Omental fat pad (tissue), 4 donors: Measurements from ENCODE around the gene ERN2. TPM values are rescaled to one million over a fixed set of nuclear protein-coding genes. Genes with fewer than 3 reads are reported as not detected.
"Not testable (repeated sequence)": the region's sequence is repeated elsewhere in the genome, so short reads cannot be mapped to it uniquely, and the experiment has no call there.

Experiments used
- ATAC-seq: fragments of 150-250 bp; one replicate; pipeline ENCODE4 v1.9.1; 2016; ENCODE audit warnings: mild to moderate bottlenecking, moderate library complexity; ENCODE audit not compliant: low FRiP score
- DNase-seq: peaks from one replicate; pipeline ENCODE4 v3.0.0-alpha.2; 2019; ENCODE audit warnings: low spot score
- CTCF ChIP-seq, 3 donors: fragments of 450-650 bp; IDR thresholded peaks; one replicate each; pipeline ENCODE4 v1.5.1; 2016 to 2017; ENCODE audit warnings: antibody characterized with exemption in 3 of 3, mild to moderate bottlenecking in 3 of 3, moderate library complexity in 2 of 3
- total RNA-seq, 4 donors: library from RNA; depleted of rRNA; stranded (reverse); fragments of >200 nt; gene quantifications; one replicate each; pipeline ENCODE4 v1.1.0, GENCODE V29; 2016

The ERN2 gene
- not detected for total RNA-seq

GRCh38 chr16:23712976-23713375, at the start of gene ERN2:
TSS of gene ERN2 (minus strand) at chr16:23713222. CDS start at chr16:23713187, 35 bp downstream.
- no peak for TF ChIP-seq CTCF (IDR thresholded peaks at IDR 0.05)
- DNase-seq (no peak), ATAC-seq (no peak)

DNA sequence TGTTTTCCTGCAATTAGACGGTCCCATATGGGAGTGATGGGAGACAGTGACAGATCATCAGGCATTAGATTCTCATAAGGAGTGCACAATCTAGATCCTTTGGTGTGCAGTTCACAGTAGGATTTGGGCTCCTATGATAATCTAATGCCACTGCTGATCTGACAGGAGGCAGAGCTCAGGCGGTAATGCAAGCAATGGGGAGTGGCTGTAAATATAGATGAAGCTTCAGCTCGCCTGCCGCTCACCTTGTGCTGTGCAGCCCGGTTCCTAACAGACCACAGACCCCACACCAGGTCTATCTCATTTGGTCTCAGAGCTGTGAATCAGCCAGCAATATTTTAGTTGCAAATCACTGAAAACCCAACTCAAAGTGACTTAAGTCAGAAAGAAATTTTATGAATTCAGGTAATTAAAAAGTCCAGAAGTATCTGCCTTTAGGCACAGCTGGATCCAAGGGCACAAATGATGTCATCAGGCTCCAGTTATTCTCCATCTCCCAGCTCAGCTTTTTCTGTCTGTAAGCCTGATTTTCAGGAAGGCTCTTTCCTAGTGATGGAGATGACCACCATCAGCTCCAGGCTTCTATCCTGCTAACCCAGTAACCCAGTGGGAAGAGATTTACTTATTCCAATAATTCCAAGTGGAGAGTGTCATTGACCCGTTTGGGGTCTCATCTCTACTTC, 45.1 kb upstream of the ERN2 start:
- no peak for TF ChIP-seq CTCF (IDR thresholded peaks at IDR 0.05)
- ATAC-seq (no peak), DNase-seq (no peak)

DNA sequence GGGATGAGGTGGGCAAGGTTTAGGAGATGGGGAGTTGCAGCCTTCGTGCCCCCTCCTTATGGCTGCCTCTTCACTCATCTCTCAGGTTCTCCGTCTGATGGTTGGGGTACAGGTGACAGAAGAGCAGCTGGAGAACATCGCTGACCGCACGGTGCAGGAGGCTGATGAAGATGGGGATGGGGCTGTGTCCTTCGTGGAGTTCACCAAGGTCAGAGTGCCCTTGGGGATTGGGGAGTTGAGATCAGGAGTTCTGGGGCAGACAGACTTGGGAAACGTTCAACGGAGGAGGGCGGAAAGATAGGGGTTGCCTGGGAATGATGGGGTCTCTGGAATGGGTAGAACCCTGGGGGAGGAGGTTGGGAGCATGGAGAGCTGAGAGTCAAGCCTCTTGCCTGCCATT, 44.1 kb upstream of the ERN2 start:
- TF ChIP-seq CTCF (IDR thresholded peaks at IDR 0.05), result no peak
- DNase-seq (no peak), ATAC-seq (no peak)

- ATAC-seq (no peak), DNase-seq (no peak)
- no peak for TF ChIP-seq CTCF (IDR thresholded peaks at IDR 0.05)
These were observed 42.4 kb upstream of the ERN2 start for GRCh38 chr16:23755484-23755809.

- ATAC-seq, result no peak
- DNase-seq, result no peak
These were observed 41.8 kb upstream of the ERN2 start, which contains the start of gene CHP2 for GRCh38 chr16:23754594-23755483. TSS of gene CHP2 (plus strand) at chr16:23755026. CDS start at chr16:23755050, 24 bp downstream.

DNA sequence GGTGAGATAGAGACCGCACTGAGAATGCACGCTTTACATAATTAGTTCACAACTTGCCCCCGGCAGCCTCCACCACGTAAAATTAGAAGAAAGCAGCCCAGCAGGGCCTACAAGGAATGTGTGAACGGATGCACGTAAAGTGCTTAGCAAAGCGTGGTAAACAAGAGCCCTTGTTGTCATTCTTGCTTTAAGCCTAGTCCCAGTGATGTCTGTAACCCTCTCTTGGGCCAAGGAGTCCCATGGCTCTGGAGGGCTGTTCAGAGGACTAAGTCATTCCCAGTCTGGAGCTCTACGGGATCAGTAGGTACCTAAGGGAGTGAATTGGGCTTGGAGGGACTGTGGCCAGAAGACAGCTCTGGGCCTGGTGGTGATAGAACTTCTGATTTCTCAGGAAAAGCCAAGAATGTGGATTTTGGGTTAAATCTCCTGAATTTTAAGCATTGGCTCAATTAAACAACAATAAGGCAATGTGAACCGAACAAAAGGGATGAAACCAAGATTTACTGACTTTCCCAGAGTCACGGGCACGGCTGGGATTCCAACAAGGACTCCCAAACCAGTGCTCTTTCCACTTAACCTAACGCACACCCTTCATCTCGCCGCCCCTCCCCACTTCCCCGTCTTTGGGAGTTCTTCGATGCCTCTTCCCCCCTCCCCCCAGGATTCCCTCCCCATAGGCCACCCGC, 41.0 kb upstream of the ERN2 start:
- TF ChIP-seq CTCF (IDR thresholded peaks at IDR 0.05), result no peak
- ATAC-seq (no peak), DNase-seq (no peak)

More at GRCh38 chr16:23754594-23755483, 41.8 kb upstream of the ERN2 start, which contains the start of gene CHP2:
- no peak for TF ChIP-seq CTCF (IDR thresholded peaks at IDR 0.05)

GRCh38 chr16:23751053-23751452, 38.0 kb upstream of the ERN2 start:
- not testable (repeated sequence) for ATAC-seq, DNase-seq
